H9 (cell line): ENCODE measurements around the gene NUP210. TPM values are rescaled to one million over a fixed set of nuclear protein-coding genes. Genes with fewer than 3 reads are reported as not detected.
A peak's percentile ranks its signal among the peaks of the same experiment; 100 is the strongest.

Experiments used
- DNase-seq: peaks from one replicate; pipeline ENCODE4 v3.0.0-alpha.2; 2017
- H2AFZ ChIP-seq: one replicate; pipeline ENCODE4 v1.6.1; 2013; ENCODE audit warnings: mild to moderate bottlenecking, low read length, control low read depth, moderate library complexity
- H2AK5ac ChIP-seq: 2 replicates; pipeline ENCODE4 v1.6.1; 2013; ENCODE audit warnings: low read length, control low read depth, mixed read lengths; ENCODE audit not compliant: insufficient read length
- H2BK120ac ChIP-seq: one replicate; pipeline ENCODE4 v1.6.1; 2013; ENCODE audit warnings: low read depth, mild to moderate bottlenecking, low read length, control low read depth, inconsistent platforms; ENCODE audit not compliant: poor library complexity, severe bottlenecking
- H2BK12ac ChIP-seq: 2 replicates; pipeline ENCODE4 v1.6.1; 2013; ENCODE audit warnings: low read length, control low read depth, mixed read lengths, low read depth; ENCODE audit not compliant: insufficient read length
- H2BK15ac ChIP-seq: 2 replicates; pipeline ENCODE4 v1.6.1; 2013; ENCODE audit warnings: low read depth, low read length, control low read depth
- H2BK20ac ChIP-seq: one replicate; pipeline ENCODE4 v1.6.1; 2013; ENCODE audit warnings: low read depth, mild to moderate bottlenecking, low read length, control low read depth, inconsistent platforms; ENCODE audit not compliant: poor library complexity, severe bottlenecking
- H2BK5ac ChIP-seq: 2 replicates; pipeline ENCODE4 v1.6.1; 2013; ENCODE audit warnings: low read length, control low read depth, mixed read lengths; ENCODE audit not compliant: insufficient read length
- H3K14ac ChIP-seq: 2 replicates; pipeline ENCODE4 v1.6.1; 2013; ENCODE audit warnings: low read length, control low read depth; ENCODE audit not compliant: insufficient read depth
- H3K18ac ChIP-seq: 2 replicates; pipeline ENCODE4 v1.6.1; 2013; ENCODE audit warnings: low read depth, mild to moderate bottlenecking, mixed read lengths, low read length, control low read depth; ENCODE audit not compliant: insufficient read length
- H3K23ac ChIP-seq: 2 replicates; pipeline ENCODE4 v1.6.1; 2013; ENCODE audit warnings: low read length, control low read depth, mixed read lengths, low read depth; ENCODE audit not compliant: insufficient read length
- H3K23me2 ChIP-seq: 2 replicates; pipeline ENCODE4 v1.6.1; 2013; ENCODE audit warnings: low read depth, mild to moderate bottlenecking, mixed read lengths, low read length, control low read depth; ENCODE audit not compliant: insufficient read length, poor library complexity, severe bottlenecking
- H3K27ac ChIP-seq: 2 replicates; pipeline ENCODE4 v1.5.1; 2013; ENCODE audit warnings: low read length, control low read depth, mixed read lengths, low read depth; ENCODE audit not compliant: insufficient read length
- H3K27me3 ChIP-seq: 2 replicates; pipeline ENCODE4 v1.6.1; 2013; ENCODE audit warnings: low read length, control low read depth, inconsistent platforms; ENCODE audit not compliant: insufficient read depth
- H3K4ac ChIP-seq: 2 replicates; pipeline ENCODE4 v1.6.1; 2013; ENCODE audit warnings: low read depth, mild to moderate bottlenecking, control low read depth, inconsistent platforms, low read length, moderate library complexity
- H3K4me1 ChIP-seq: 2 replicates; pipeline ENCODE4 v1.6.1; 2013; ENCODE audit warnings: low read length, control low read depth, inconsistent platforms; ENCODE audit not compliant: insufficient read depth
- H3K4me2 ChIP-seq: 2 replicates; pipeline ENCODE4 v1.6.1; 2013; ENCODE audit warnings: low read length, control low read depth, mixed read lengths; ENCODE audit not compliant: insufficient read length, insufficient read depth
- H3K56ac ChIP-seq: 2 replicates; pipeline ENCODE4 v1.6.1; 2013; ENCODE audit warnings: low read depth, mild to moderate bottlenecking, mixed read lengths, low read length, control low read depth; ENCODE audit not compliant: insufficient read length
- H3K79me1 ChIP-seq: 2 replicates; pipeline ENCODE4 v1.6.1; 2013; ENCODE audit warnings: low read depth, mild to moderate bottlenecking, moderate library complexity, low read length, control low read depth, inconsistent platforms; ENCODE audit not compliant: insufficient read depth, poor library complexity, severe bottlenecking
- H3K79me2 ChIP-seq: 2 replicates; pipeline ENCODE4 v1.6.1; 2013; ENCODE audit warnings: low read length, control low read depth, inconsistent platforms; ENCODE audit not compliant: insufficient read depth
- H3K9ac ChIP-seq: 2 replicates; pipeline ENCODE4 v1.6.1; 2013; ENCODE audit warnings: low read length, control low read depth, mixed read lengths; ENCODE audit not compliant: insufficient read length; ENCODE audit errors: extremely low read depth
- H3K9me3 ChIP-seq: one replicate; pipeline ENCODE4 v1.6.1; 2013; ENCODE audit warnings: low read depth, low read length, inconsistent platforms; ENCODE audit not compliant: control insufficient read depth
- H3T11ph ChIP-seq: one replicate; pipeline ENCODE4 v1.6.1; 2013; ENCODE audit warnings: mild to moderate bottlenecking, low read length, control low read depth, inconsistent platforms
- H4K20me1 ChIP-seq: one replicate; pipeline ENCODE4 v1.6.1; 2013; ENCODE audit not compliant: control insufficient read depth, insufficient read length, insufficient read depth
- H4K5ac ChIP-seq: 2 replicates; pipeline ENCODE4 v1.6.1; 2013; ENCODE audit warnings: low read depth, mild to moderate bottlenecking, mixed read lengths, low read length, control low read depth; ENCODE audit not compliant: insufficient read length
- H4K8ac ChIP-seq: replicated peaks from 2 replicates; pipeline ENCODE4 v1.6.1; 2013; ENCODE audit warnings: low read length, control low read depth, mixed read lengths, low read depth; ENCODE audit not compliant: insufficient read length
- H4K91ac ChIP-seq: 2 replicates; pipeline ENCODE4 v1.6.1; 2013; ENCODE audit warnings: low read depth, mild to moderate bottlenecking, moderate library complexity, mixed read lengths, low read length, control low read depth; ENCODE audit not compliant: insufficient read length
- H3K27ac Mint-ChIP-seq, 3 experiments: 2 replicates in 2 of 3; 3 replicates in 1 of 3; pipeline ENCODE4 v1.8.0; 2020 to 2021; ENCODE audit warnings: mixed read lengths in 3 of 3, mild to moderate bottlenecking in 1 of 3, moderate library complexity in 1 of 3
- H3K27me3 Mint-ChIP-seq: 2 replicates; pipeline ENCODE4 v1.8.0; 2021; ENCODE audit warnings: low read depth, mild to moderate bottlenecking, moderate library complexity, mixed read lengths
- H3K36me3 Mint-ChIP-seq, 3 experiments: 2 replicates in 2 of 3; 3 replicates in 1 of 3; pipeline ENCODE4 v1.8.0; 2020 to 2021; ENCODE audit warnings: low read depth in 3 of 3, mixed read lengths in 3 of 3; ENCODE audit not compliant: insufficient read depth in 1 of 3
- H3K4me1 Mint-ChIP-seq, 2 experiments: 2 replicates each; pipeline ENCODE4 v1.8.0; 2020; ENCODE audit warnings: mixed read lengths in 2 of 2
- H3K4me3 Mint-ChIP-seq, 2 experiments: 2 replicates in 1 of 2; 3 replicates in 1 of 2; pipeline ENCODE4 v1.8.0; 2020 to 2021; ENCODE audit warnings: mild to moderate bottlenecking in 2 of 2, mixed read lengths in 2 of 2, moderate library complexity in 1 of 2
- H3K9me3 Mint-ChIP-seq, 2 experiments: 2 replicates in 1 of 2; 3 replicates in 1 of 2; pipeline ENCODE4 v1.8.0; 2020; ENCODE audit warnings: mild to moderate bottlenecking in 2 of 2, mixed read lengths in 2 of 2, moderate library complexity in 1 of 2
- WGBS: extraction: QIAGEN DNeasy Blood & Tissue Kit; methylation state at CpG from one replicate; pipeline ENCODE4 v1.1.7; 2013; ENCODE audit warnings: missing lambda C conversion rate, low lambda C conversion rate, mixed read lengths; ENCODE audit not compliant: insufficient read length; ENCODE audit errors: extremely low coverage; 5-methylcytosine and 5-hydroxymethylcytosine counted together
- total RNA-seq: library from RNA; stranded (reverse); gene quantifications from 2 replicates; pipeline ENCODE4 v1.2.1, GENCODE V29; 2021
- TF ChIP-seq, protein P1 (sequence below): fragments of 200-600 bp; sonication (generic); conservative IDR thresholded peaks from 3 replicates; pipeline ENCODE4 v1.8.0; 2021; ENCODE audit warnings: antibody characterized with exemption, mild to moderate bottlenecking

Gene NUP210
- total RNA-seq, 1 experiment from 2014 or later = 48.8 TPM

DNA sequence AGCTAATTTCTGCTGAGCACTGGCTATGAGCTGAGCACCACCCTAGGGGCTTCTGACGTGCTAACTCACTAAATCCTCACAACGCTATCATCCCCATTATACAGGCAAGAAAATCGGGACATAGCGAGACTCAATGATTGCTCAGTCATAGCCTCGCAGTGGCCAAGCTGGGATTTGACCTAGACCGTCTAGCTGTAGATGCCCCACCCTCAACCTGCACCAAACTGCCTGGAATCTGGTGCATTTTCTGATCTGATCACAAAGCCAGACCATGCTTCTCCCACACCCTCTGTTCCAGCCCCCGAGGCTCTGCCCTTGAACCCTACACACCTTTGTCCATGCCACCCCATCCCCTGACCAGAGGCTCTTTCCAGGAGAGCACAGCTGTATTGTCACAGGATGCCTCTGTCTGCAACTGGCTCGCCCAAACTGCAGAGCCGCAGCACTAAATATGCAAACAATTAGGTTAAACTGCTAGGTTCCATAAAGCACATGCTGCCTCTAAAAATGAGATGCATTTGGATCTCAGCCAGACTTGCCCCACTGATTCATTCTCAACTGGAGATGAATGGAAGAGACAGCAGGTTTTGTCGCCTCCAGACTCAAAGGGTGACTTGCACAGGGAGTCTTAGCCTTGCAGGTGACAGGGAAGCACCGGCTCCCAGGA is 95.2 kb downstream of the NUP210 start:
- Histone ChIP-seq H2BK20ac (no peak overlapping the region), H3K23ac (no peak overlapping the region), H3K4ac (no peak overlapping the region), H3K23me2 (no peaks in the 10 kb centered on the region), H3K4me1 (no peaks in the 10 kb centered on the region), H3K9me3 (no peaks in the 10 kb centered on the region), H2BK5ac (no peak overlapping the region), H3K56ac (no peak overlapping the region), H4K5ac (no peak overlapping the region), H3T11ph (no peak overlapping the region), H4K91ac (no peak overlapping the region), H3K18ac (no peak overlapping the region), H3K9ac (no peak overlapping the region), H3K14ac (no peak overlapping the region), H3K27me3 (no peaks in the 10 kb centered on the region), H3K4me2 (no peak overlapping the region), H3K27ac (no peak overlapping the region), H2BK120ac (no peak overlapping the region), H3K79me2 (no peaks in the 10 kb centered on the region), H4K8ac (no peak overlapping the region), H2AK5ac (no peak overlapping the region), H2BK15ac (no peak overlapping the region), H2BK12ac (no peak overlapping the region), H2AFZ (no peak overlapping the region), H3K79me1 (no peaks in the 10 kb centered on the region), H4K20me1 (no peaks in the 10 kb centered on the region)
- no peaks in the 10 kb centered on the region for H3K4me1 Mint-ChIP-seq
- TF ChIP-seq, protein P1, sequence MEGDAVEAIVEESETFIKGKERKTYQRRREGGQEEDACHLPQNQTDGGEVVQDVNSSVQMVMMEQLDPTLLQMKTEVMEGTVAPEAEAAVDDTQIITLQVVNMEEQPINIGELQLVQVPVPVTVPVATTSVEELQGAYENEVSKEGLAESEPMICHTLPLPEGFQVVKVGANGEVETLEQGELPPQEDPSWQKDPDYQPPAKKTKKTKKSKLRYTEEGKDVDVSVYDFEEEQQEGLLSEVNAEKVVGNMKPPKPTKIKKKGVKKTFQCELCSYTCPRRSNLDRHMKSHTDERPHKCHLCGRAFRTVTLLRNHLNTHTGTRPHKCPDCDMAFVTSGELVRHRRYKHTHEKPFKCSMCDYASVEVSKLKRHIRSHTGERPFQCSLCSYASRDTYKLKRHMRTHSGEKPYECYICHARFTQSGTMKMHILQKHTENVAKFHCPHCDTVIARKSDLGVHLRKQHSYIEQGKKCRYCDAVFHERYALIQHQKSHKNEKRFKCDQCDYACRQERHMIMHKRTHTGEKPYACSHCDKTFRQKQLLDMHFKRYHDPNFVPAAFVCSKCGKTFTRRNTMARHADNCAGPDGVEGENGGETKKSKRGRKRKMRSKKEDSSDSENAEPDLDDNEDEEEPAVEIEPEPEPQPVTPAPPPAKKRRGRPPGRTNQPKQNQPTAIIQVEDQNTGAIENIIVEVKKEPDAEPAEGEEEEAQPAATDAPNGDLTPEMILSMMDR = no peak
- DNase-seq = no peak
- peak overlapping the region in 2 of 3 experiments; percentile 74 to 86; a peak in 3 of 7 replicates for H3K27ac Mint-ChIP-seq
- H3K4me3 Mint-ChIP-seq = no peak overlapping the region
- H3K9me3 Mint-ChIP-seq = no peaks in the 10 kb centered on the region
- no peaks in the 10 kb centered on the region for H3K27me3 Mint-ChIP-seq
- no CpG with 5 or more reads among the region's 11 CpGs for WGBS
- peaks cover 44 to 77% (median 71%) of the 10 kb centered on the region in 3 experiments for H3K36me3 Mint-ChIP-seq
